ENCODE data around the gene FAM53C.

FAM53C gene

GRCh38 chr5:138336952-138337684 is 948 bp upstream of the FAM53C start (continued):
- TF ChIP-seq ZNF138 (tag by site-specific recombination; IDR thresholded peaks at IDR 0.05; ENCODE audit: borderline replicate concordance) (no peak), ZNF398 (tag by site-specific recombination; IDR thresholded peaks at IDR 0.05) (peak; percentile 96), ZNF311 (tag by site-specific recombination; IDR thresholded peaks at IDR 0.05; ENCODE audit: borderline replicate concordance) (no peak), EGR2 (tag by site-specific recombination; IDR thresholded peaks at IDR 0.05; ENCODE audit: low read depth) (no peak), ZNF791 (tag by site-specific recombination; IDR thresholded peaks at IDR 0.05) (no peak), GFI1B (tag by site-specific recombination; IDR thresholded peaks at IDR 0.05) (no peak), PRDM4 (tag by site-specific recombination; IDR thresholded peaks at IDR 0.05) (no peak), ZBTB20 (tag by site-specific recombination; IDR thresholded peaks at IDR 0.05) (no peak), ZNF76 (tag by site-specific recombination; IDR thresholded peaks at IDR 0.05; ENCODE audit: borderline replicate concordance, low read depth) (no peak), HOXD13 (CRISPR knock-in tag; IDR thresholded peaks at IDR 0.05; ENCODE audit: borderline replicate concordance) (no peak), ZNF585B (tag by site-specific recombination; IDR thresholded peaks at IDR 0.05) (no peak), ZNF266 (tag by site-specific recombination; IDR thresholded peaks at IDR 0.05; ENCODE audit: low read depth) (no peak), ZNF19 (tag by site-specific recombination; IDR thresholded peaks at IDR 0.05; ENCODE audit: low read depth) (no peak), ZNF121 (tag by site-specific recombination; IDR thresholded peaks at IDR 0.05) (no peak), ZBTB10 (tag by site-specific recombination; IDR thresholded peaks at IDR 0.05) (peak; percentile 87)
- TF ChIP-seq, protein P1, sequence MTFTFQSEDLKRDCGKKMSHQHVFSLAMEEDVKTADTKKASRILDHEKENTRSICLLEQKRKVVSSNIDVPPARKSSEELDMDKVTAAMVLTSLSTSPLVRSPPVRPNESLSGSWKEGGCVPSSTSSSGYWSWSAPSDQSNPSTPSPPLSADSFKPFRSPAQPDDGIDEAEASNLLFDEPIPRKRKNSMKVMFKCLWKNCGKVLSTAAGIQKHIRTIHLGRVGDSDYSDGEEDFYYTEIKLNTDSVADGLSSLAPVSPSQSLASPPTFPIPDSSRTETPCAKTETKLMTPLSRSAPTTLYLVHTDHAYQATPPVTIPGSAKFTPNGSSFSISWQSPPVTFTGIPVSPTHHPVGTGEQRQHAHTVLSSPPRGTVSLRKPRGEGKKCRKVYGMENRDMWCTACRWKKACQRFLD (tag by site-specific recombination; IDR thresholded peaks at IDR 0.05): no peak
- TF ChIP-seq, protein P2, sequence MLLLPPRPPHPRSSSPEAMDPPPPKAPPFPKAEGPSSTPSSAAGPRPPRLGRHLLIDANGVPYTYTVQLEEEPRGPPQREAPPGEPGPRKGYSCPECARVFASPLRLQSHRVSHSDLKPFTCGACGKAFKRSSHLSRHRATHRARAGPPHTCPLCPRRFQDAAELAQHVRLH (tag by site-specific recombination; IDR thresholded peaks at IDR 0.05): peak; percentile 61
- TF ChIP-seq, protein P3, sequence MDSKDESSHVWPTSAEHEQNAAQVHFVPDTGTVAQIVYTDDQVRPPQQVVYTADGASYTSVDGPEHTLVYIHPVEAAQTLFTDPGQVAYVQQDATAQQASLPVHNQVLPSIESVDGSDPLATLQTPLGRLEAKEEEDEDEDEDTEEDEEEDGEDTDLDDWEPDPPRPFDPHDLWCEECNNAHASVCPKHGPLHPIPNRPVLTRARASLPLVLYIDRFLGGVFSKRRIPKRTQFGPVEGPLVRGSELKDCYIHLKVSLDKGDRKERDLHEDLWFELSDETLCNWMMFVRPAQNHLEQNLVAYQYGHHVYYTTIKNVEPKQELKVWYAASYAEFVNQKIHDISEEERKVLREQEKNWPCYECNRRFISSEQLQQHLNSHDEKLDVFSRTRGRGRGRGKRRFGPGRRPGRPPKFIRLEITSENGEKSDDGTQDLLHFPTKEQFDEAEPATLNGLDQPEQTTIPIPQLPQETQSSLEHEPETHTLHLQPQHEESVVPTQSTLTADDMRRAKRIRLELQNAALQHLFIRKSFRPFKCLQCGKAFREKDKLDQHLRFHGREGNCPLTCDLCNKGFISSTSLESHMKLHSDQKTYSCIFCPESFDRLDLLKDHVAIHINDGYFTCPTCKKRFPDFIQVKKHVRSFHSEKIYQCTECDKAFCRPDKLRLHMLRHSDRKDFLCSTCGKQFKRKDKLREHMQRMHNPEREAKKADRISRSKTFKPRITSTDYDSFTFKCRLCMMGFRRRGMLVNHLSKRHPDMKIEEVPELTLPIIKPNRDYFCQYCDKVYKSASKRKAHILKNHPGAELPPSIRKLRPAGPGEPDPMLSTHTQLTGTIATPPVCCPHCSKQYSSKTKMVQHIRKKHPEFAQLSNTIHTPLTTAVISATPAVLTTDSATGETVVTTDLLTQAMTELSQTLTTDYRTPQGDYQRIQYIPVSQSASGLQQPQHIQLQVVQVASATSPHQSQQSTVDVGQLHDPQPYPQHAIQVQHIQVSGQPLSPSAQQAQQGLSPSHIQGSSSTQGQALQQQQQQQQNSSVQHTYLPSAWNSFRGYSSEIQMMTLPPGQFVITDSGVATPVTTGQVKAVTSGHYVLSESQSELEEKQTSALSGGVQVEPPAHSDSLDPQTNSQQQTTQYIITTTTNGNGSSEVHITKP (tag by site-specific recombination; IDR thresholded peaks at IDR 0.05): no peak
- TF ChIP-seq, protein P4, sequence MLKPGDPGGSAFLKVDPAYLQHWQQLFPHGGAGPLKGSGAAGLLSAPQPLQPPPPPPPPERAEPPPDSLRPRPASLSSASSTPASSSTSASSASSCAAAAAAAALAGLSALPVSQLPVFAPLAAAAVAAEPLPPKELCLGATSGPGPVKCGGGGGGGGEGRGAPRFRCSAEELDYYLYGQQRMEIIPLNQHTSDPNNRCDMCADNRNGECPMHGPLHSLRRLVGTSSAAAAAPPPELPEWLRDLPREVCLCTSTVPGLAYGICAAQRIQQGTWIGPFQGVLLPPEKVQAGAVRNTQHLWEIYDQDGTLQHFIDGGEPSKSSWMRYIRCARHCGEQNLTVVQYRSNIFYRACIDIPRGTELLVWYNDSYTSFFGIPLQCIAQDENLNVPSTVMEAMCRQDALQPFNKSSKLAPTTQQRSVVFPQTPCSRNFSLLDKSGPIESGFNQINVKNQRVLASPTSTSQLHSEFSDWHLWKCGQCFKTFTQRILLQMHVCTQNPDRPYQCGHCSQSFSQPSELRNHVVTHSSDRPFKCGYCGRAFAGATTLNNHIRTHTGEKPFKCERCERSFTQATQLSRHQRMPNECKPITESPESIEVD (tag by site-specific recombination; IDR thresholded peaks at IDR 0.05): no peak
- TF ChIP-seq, protein P5, sequence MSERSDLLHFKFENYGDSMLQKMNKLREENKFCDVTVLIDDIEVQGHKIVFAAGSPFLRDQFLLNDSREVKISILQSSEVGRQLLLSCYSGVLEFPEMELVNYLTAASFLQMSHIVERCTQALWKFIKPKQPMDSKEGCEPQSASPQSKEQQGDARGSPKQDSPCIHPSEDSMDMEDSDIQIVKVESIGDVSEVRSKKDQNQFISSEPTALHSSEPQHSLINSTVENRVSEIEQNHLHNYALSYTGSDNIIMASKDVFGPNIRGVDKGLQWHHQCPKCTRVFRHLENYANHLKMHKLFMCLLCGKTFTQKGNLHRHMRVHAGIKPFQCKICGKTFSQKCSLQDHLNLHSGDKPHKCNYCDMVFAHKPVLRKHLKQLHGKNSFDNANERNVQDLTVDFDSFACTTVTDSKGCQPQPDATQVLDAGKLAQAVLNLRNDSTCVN (tag by site-specific recombination; optimal IDR thresholded peaks at IDR 0.05): no peak
- TF ChIP-seq, protein P6, sequence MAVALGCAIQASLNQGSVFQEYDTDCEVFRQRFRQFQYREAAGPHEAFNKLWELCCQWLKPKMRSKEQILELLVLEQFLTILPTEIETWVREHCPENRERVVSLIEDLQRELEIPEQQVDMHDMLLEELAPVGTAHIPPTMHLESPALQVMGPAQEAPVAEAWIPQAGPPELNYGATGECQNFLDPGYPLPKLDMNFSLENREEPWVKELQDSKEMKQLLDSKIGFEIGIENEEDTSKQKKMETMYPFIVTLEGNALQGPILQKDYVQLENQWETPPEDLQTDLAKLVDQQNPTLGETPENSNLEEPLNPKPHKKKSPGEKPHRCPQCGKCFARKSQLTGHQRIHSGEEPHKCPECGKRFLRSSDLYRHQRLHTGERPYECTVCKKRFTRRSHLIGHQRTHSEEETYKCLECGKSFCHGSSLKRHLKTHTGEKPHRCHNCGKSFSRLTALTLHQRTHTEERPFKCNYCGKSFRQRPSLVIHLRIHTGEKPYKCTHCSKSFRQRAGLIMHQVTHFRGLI (tag by site-specific recombination; IDR thresholded peaks at IDR 0.05): no peak; the same call in 1 of the 2 replicates
